BE2C (cell line): ENCODE measurements around the gene IKBKG.
"Not testable (repeated sequence)": the region's sequence is repeated elsewhere in the genome, so short reads cannot be mapped to it uniquely, and the experiment has no call there.

Experiments used
- DNase-seq: peaks from one replicate; pipeline ENCODE4 v3.0.0-alpha.2; 2020
- H3K27me3 ChIP-seq: fragments of 250-450 bp; sonication (Bioruptor Pico); 2 replicates; pipeline ENCODE4 v1.5.1; 2020; ENCODE audit warnings: mild to moderate bottlenecking
- H3K36me3 ChIP-seq: fragments of 250-450 bp; sonication (Bioruptor Pico); 2 replicates; pipeline ENCODE4 v1.5.1; 2020; ENCODE audit warnings: mild to moderate bottlenecking
- H3K4me1 ChIP-seq: fragments of 250-450 bp; sonication (Bioruptor Pico); 2 replicates; pipeline ENCODE4 v1.5.1; 2020
- H3K4me3 ChIP-seq: 2 replicates; pipeline ENCODE4 v1.5.1; 2011; ENCODE audit warnings: low read depth, low read length
- H3K9me3 ChIP-seq: fragments of 250-450 bp; sonication (Bioruptor Pico); 2 replicates; pipeline ENCODE4 v1.5.1; 2020
- TF ChIP-seq, protein P1 (sequence below): IDR thresholded peaks from 2 replicates; pipeline ENCODE4 v1.5.1; 2012; ENCODE audit warnings: mild to moderate bottlenecking, low read depth, low read length

The IKBKG gene

DNA sequence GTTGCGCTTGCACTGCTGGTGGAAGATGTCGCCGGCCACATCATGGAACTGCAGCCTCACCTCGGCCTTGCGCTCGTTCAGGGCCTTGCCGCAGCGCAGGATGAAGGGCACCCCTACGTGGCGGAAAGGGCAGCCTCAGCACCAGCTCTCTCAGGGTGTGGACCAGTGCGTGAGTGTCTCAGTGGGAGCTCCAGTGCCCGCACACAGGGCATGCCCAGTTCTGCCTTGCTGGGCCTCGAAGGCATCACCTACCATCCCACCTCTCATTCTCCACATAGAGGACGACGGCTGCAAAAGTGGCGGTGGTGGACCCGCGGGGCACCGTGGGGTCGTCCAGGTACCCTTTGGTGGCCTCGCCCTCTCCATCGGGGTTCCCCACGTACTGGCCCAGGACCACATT is 14.7 kb upstream of the IKBKG start:
- H3K27me3 ChIP-seq, result no peaks in the 10 kb centered on the region

DNA sequence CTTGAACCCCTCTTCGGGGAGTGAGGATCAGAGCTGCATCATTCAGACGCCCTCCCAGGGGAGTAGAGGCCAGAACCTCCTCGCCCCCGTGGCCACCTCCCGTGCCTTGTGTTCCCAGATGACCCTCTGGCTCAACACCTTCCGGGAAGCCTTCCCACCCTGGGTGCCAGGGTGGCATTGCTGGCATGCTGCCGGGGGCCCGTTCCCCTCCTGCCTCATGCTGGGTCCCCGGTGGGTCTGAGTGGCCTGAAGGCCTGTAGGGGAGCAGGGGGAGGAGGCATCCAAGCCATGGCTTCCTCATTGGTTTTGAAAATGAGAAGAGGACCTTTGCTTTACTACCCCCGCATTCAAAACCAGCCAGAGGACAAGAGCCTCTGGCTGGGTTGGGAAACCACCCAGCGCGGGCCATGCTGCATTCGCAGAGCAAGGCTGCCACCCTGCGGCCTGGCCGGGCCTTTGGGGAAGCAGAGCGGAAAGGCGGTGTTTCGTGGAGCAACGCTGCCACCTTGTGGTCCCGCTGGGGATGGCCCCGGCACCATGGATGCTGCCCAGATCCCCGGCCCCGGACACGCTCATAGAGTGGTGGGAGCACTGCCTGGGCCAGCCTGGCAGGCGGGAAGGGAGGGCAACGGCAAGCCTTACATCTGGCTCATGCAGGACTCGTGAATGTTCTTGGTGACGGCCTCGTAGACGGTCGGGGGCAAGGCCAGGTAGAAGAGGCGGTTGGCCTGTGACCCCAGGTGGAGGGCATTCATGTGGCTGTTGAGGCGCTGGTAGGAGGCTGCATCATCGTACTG is 12.7 kb upstream of the IKBKG start:
- TF ChIP-seq, protein P1, sequence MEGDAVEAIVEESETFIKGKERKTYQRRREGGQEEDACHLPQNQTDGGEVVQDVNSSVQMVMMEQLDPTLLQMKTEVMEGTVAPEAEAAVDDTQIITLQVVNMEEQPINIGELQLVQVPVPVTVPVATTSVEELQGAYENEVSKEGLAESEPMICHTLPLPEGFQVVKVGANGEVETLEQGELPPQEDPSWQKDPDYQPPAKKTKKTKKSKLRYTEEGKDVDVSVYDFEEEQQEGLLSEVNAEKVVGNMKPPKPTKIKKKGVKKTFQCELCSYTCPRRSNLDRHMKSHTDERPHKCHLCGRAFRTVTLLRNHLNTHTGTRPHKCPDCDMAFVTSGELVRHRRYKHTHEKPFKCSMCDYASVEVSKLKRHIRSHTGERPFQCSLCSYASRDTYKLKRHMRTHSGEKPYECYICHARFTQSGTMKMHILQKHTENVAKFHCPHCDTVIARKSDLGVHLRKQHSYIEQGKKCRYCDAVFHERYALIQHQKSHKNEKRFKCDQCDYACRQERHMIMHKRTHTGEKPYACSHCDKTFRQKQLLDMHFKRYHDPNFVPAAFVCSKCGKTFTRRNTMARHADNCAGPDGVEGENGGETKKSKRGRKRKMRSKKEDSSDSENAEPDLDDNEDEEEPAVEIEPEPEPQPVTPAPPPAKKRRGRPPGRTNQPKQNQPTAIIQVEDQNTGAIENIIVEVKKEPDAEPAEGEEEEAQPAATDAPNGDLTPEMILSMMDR, result peak; percentile 86
- DNase-seq, result peak; percentile 89
- H3K9me3 ChIP-seq, result no peaks in the 10 kb centered on the region
- no peak overlapping the region for H3K4me3 ChIP-seq
- no peaks in the 10 kb centered on the region for H3K27me3 ChIP-seq
- no peaks in the 10 kb centered on the region for H3K4me1 ChIP-seq
- H3K36me3 ChIP-seq, result peaks cover 29% of the 10 kb centered on the region

More for the DNA sequence above, 14.7 kb upstream of the IKBKG start:
- Histone ChIP-seq H3K4me3 (no peak overlapping the region), H3K9me3 (no peaks in the 10 kb centered on the region), H3K36me3 (peaks cover 29% of the 10 kb centered on the region), H3K4me1 (no peaks in the 10 kb centered on the region)
- DNase-seq, result no peak
- TF ChIP-seq, protein P1, result no peak

DNA sequence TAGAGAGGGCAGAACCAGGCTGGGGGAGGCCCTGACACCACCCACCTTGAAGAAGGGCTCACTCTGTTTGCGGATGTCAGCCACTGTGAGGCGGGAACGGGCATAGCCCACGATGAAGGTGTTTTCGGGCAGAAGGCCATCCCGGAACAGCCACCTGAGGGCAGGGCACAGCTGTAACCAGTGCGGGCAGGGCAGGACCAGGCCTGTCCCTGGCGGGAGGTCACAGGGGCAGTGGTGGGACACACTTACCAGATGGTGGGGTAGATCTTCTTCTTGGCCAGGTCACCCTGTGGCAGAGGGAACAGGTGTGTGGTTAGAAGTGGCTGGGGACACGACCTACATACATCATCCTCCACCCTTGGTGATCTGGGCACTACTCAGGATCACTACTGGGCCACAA is 11.5 kb upstream of the IKBKG start:
- no peak overlapping the region for H3K4me3 ChIP-seq
- H3K27me3 ChIP-seq, result no peaks in the 10 kb centered on the region
- TF ChIP-seq, protein P1, result no peak
- H3K9me3 ChIP-seq, result no peaks in the 10 kb centered on the region
- DNase-seq, result no peak
- peaks cover 2% of the 10 kb centered on the region; the same call in 1 of the 2 replicates for H3K4me1 ChIP-seq
- peaks cover 29% of the 10 kb centered on the region for H3K36me3 ChIP-seq

DNA sequence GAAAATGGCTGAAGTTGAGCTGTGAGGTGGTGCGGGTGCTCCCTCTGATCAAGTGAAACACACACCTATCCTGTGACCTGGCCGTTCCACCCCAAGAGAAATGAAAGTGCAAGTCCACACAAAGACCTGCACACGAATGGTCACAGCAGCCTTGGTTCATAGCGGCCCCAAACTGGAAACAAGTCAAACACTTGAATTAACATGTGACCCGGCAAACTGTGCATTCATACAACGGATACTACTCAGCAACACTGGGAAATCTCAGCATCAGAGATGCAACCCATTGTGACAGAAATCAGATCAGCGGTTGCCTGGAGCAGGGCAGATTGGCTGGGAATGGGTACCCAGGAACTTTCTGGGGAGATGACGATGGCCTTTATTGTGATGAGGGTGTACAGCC is 8.3 kb upstream of the IKBKG start:
- Histone ChIP-seq H3K36me3 (peaks cover 11% of the 10 kb centered on the region), H3K27me3 (no peaks in the 10 kb centered on the region), H3K4me1 (peaks cover 17% of the 10 kb centered on the region), H3K4me3 (no peak overlapping the region), H3K9me3 (no peaks in the 10 kb centered on the region)
- no peak for DNase-seq
- TF ChIP-seq, protein P1, result no peak

DNA sequence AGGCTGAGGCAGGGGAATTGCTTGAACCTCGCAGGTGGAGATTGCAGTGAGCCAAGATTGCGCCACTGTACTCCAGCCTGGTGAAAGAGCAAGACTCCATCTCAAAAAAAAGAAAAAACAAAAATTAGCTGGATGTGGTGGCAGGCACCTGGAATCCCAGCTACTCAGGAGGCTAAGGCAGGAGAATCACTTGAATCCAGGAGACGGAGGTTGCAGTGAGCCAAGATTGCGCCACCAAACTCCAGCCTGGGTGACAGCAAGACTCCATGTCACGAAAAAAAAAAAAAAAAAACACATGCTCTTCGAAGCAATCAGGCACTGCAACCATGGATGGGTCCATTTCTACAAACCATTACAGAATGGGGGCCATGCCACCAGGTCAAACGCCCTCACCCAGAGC is 7.1 kb upstream of the IKBKG start:
- not testable (repeated sequence) for H3K9me3 ChIP-seq, H3K27me3 ChIP-seq, H3K4me3 ChIP-seq, H3K36me3 ChIP-seq, DNase-seq
- H3K4me1 ChIP-seq, result peaks cover 17% of the 10 kb centered on the region

DNA sequence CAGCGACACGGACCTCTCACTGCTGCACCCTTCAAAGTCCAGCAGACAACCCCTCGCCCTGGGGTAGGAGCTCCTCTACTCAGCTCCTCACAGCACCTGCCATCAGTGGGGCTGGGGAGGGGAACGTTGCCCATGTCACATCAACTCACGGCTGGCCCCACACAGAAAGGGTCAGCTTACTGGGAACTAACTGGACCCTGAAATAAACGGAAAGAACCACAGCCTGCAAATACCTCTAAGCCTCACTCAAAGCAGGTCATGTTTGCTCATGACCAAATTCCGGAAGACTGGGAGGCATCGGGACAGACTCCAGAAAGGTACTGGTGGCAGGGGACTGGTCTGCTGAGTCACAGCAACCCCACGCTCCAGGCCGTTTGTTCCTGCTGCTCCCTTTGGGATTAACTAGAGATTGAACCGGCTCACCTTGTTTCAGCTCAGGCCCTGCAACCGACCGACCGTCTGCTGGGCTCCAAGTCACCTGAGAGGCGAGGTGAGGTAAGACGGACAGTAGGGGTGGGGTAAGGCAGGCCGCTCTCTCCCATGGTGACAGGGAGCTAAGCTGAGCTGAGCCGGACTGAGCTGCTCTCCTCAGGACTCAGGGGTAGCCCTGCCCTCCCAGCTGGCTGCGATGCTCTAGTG is 6.4 kb upstream of the IKBKG start:
- H3K9me3 ChIP-seq, result no peaks in the 10 kb centered on the region
- H3K4me3 ChIP-seq, result no peak overlapping the region
- H3K4me1 ChIP-seq, result peaks cover 17% of the 10 kb centered on the region
- TF ChIP-seq, protein P1, result no peak
- no peak for DNase-seq
- H3K27me3 ChIP-seq, result no peaks in the 10 kb centered on the region
- no peaks in the 10 kb centered on the region for H3K36me3 ChIP-seq
